ENCODE data around the gene ERC2. TPM values are rescaled to one million over a fixed set of nuclear protein-coding genes. Genes with fewer than 3 reads are reported as not detected.

Gene ERC2
- polyA plus RNA-seq, 1 experiment: 0.07 TPM

GRCh38 chr3:55882006-55882405 lies 586.3 kb downstream of the ERC2 start:
- Histone ChIP-seq H3K27me3 (ENCODE audit: control insufficient read depth, insufficient read depth, low read length) (no peaks in the 10 kb centered on the region; the same call in 1 of the 2 replicates), H3K36me3 (ENCODE audit: control insufficient read depth, insufficient read depth, low read length) (no peaks in the 10 kb centered on the region), H3K4me3 (ENCODE audit: low read depth, low read length) (no peak overlapping the region)
- DNase-seq (ENCODE audit: low read depth): no peak
- TF ChIP-seq, protein P1, sequence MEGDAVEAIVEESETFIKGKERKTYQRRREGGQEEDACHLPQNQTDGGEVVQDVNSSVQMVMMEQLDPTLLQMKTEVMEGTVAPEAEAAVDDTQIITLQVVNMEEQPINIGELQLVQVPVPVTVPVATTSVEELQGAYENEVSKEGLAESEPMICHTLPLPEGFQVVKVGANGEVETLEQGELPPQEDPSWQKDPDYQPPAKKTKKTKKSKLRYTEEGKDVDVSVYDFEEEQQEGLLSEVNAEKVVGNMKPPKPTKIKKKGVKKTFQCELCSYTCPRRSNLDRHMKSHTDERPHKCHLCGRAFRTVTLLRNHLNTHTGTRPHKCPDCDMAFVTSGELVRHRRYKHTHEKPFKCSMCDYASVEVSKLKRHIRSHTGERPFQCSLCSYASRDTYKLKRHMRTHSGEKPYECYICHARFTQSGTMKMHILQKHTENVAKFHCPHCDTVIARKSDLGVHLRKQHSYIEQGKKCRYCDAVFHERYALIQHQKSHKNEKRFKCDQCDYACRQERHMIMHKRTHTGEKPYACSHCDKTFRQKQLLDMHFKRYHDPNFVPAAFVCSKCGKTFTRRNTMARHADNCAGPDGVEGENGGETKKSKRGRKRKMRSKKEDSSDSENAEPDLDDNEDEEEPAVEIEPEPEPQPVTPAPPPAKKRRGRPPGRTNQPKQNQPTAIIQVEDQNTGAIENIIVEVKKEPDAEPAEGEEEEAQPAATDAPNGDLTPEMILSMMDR (IDR thresholded peaks at IDR 0.05; ENCODE audit: insufficient read depth, low read depth, low read length): no peak
- POLR2A ChIA-PET: no interaction called here
- CTCF ChIA-PET: no interaction called here

GRCh38 chr3:55880357-55880756 lies 587.9 kb downstream of the ERC2 start:
- TF ChIP-seq, protein P1 (IDR thresholded peaks at IDR 0.05; ENCODE audit: insufficient read depth, low read depth, low read length): no peak
- Histone ChIP-seq H3K36me3 (ENCODE audit: control insufficient read depth, insufficient read depth, low read length) (no peaks in the 10 kb centered on the region), H3K27me3 (ENCODE audit: control insufficient read depth, insufficient read depth, low read length) (no peaks in the 10 kb centered on the region; the same call in 1 of the 2 replicates), H3K4me3 (ENCODE audit: low read depth, low read length) (no peak overlapping the region)
- DNase-seq (ENCODE audit: low read depth): no peak
- ChIA-PET CTCF (no interaction called here), POLR2A (no interaction called here)

DNA sequence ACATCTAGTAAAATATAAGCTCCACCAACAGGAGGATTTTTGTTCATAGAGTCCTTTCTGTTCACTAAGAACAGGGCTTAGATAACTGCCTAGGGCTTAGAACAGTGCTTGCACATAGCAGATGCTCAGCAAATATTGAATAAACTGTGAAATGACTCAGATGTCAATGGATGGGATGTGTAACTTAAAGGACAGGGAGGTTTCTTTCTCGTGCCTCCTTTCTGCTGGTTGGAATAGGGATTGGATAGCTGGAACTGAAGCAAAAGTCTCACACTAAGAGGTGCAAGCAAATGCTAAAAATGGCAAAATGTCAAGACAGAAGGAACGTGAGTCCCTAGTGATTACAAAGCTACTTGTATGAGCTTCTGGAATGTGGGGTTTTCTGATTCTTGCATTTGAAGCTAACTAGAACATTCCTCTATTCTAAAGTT lies 588.4 kb downstream of the ERC2 start:
- no peak overlapping the region for H3K4me3 ChIP-seq (ENCODE audit: low read depth, low read length)
- no peak for DNase-seq (ENCODE audit: low read depth)
- POLR2A ChIA-PET: no interaction called here
- H3K27me3 ChIP-seq (ENCODE audit: control insufficient read depth, insufficient read depth, low read length): no peaks in the 10 kb centered on the region; the same call in 1 of the 2 replicates
- CTCF ChIA-PET: no interaction called here
- TF ChIP-seq, protein P1 (IDR thresholded peaks at IDR 0.05; ENCODE audit: insufficient read depth, low read depth, low read length): no peak
- H3K36me3 ChIP-seq (ENCODE audit: control insufficient read depth, insufficient read depth, low read length): no peaks in the 10 kb centered on the region

- no peak for DNase-seq (ENCODE audit: low read depth)
- Histone ChIP-seq H3K36me3 (ENCODE audit: control insufficient read depth, insufficient read depth, low read length) (no peaks in the 10 kb centered on the region), H3K27me3 (ENCODE audit: control insufficient read depth, insufficient read depth, low read length) (no peaks in the 10 kb centered on the region; the same call in 1 of the 2 replicates), H3K4me3 (ENCODE audit: low read depth, low read length) (no peak overlapping the region)
- CTCF ChIA-PET: no interaction called here
- TF ChIP-seq, protein P1 (IDR thresholded peaks at IDR 0.05; ENCODE audit: insufficient read depth, low read depth, low read length): no peak
- POLR2A ChIA-PET: no interaction called here
Measured at GRCh38 chr3:55877703-55878102, 590.6 kb downstream of the ERC2 start.

GRCh38 chr3:55876560-55876959 lies 591.7 kb downstream of the ERC2 start:
- Histone ChIP-seq H3K4me3 (ENCODE audit: low read depth, low read length) (no peak overlapping the region), H3K27me3 (ENCODE audit: control insufficient read depth, insufficient read depth, low read length) (no peaks in the 10 kb centered on the region; the same call in 1 of the 2 replicates), H3K36me3 (ENCODE audit: control insufficient read depth, insufficient read depth, low read length) (no peaks in the 10 kb centered on the region)
- TF ChIP-seq, protein P1 (IDR thresholded peaks at IDR 0.05; ENCODE audit: insufficient read depth, low read depth, low read length): no peak
- ChIA-PET CTCF (interaction anchor here (0.7 kb wide), 1 partner anchor 133 kb away, joined by 3 read pairs; no protein-coding TSS in a partner anchor), POLR2A (no interaction called here)
- DNase-seq (ENCODE audit: low read depth): no peak
